H1 (cell line): ENCODE data around the gene BIRC7. TPM values are rescaled to one million over a fixed set of nuclear protein-coding genes. Genes with fewer than 3 reads are reported as not detected.

Experiments
- CTCF ChIA-PET: fragments of 300-600 bp; sonication (Branson Sonifier 250); formaldehyde crosslinking; loops from one replicate; lab custom pipeline; 2021; ENCODE audit not compliant: partially characterized antibody; lab: Charles Lee
- POLR2A ChIA-PET: fragments of 300-600 bp; sonication (Branson Sonifier 250); formaldehyde crosslinking; loops from one replicate; lab custom pipeline; 2021; ENCODE audit warnings: inconsistent platforms; ENCODE audit not compliant: partially characterized antibody; lab: Charles Lee
- DNase-seq, 2 experiments: peaks; one replicate each; pipeline versions ENCODE4 v3.0.0 to v3.0.0-alpha.2; 2010 to 2022; ENCODE audit warnings: low spot score in 2 of 2, low read depth in 1 of 2, mixed read lengths in 1 of 2
- FAIRE-seq: peaks from 2 replicates; lab custom pipeline; 2011; peaks lifted over from hg19 to GRCh38; lab: Jason Lieb, UNC
- H2AFZ ChIP-seq: 2 replicates; pipeline ENCODE4 v1.8.1; 2012; ENCODE audit warnings: low read length, inconsistent platforms
- H2AK5ac ChIP-seq: 2 replicates; pipeline ENCODE4 v1.6.1; 2013; ENCODE audit warnings: low read depth, low read length
- H2BK120ac ChIP-seq: replicated peaks from 2 replicates; pipeline ENCODE3; 2013; ENCODE audit warnings: low read depth, low read length, inconsistent platforms
- H2BK12ac ChIP-seq: 2 replicates; pipeline ENCODE4 v1.6.1; 2013; ENCODE audit warnings: low read depth, low read length
- H2BK15ac ChIP-seq: 2 replicates; pipeline ENCODE4 v1.6.1; 2013; ENCODE audit warnings: low read length
- H2BK20ac ChIP-seq: 2 replicates; pipeline ENCODE4 v1.6.1; 2013; ENCODE audit warnings: low read length
- H2BK5ac ChIP-seq: 2 replicates; pipeline ENCODE4 v1.6.1; 2013; ENCODE audit warnings: low read depth, low read length
- H3K14ac ChIP-seq: 2 replicates; pipeline ENCODE4 v1.6.1; 2013; ENCODE audit warnings: inconsistent platforms; ENCODE audit not compliant: insufficient read length
- H3K18ac ChIP-seq: 2 replicates; pipeline ENCODE4 v1.6.1; 2013; ENCODE audit warnings: low read length; ENCODE audit errors: extremely low read depth
- H3K23ac ChIP-seq: 2 replicates; pipeline ENCODE4 v1.6.1; 2013; ENCODE audit warnings: inconsistent platforms; ENCODE audit not compliant: insufficient read length
- H3K23me2 ChIP-seq: 2 replicates; pipeline ENCODE4 v1.6.1; 2013; ENCODE audit warnings: low read depth, low read length
- H3K27ac ChIP-seq: 2 replicates; pipeline ENCODE4 v1.6.1; 2011; ENCODE audit warnings: low read depth, low read length, inconsistent platforms
- H3K27me3 ChIP-seq, 4 experiments: replicated peaks in 1 of 4; 1 replicate in 1 of 4; 2 replicates in 3 of 4; pipeline versions ENCODE4 v1.6.1 to v1.8.1; 2011 to 2013; ENCODE audit warnings: low read length in 3 of 4, mild to moderate bottlenecking in 3 of 4, inconsistent platforms in 2 of 4, mixed read lengths in 2 of 4, moderate library complexity in 1 of 4; ENCODE audit not compliant: control insufficient read depth in 3 of 4, insufficient read depth in 3 of 4; ENCODE audit errors: extremely low read depth in 1 of 4
- H3K36me3 ChIP-seq, 4 experiments: 2 replicates each; pipeline versions ENCODE4 v1.6.1 to v1.8.1; 2011 to 2013; ENCODE audit warnings: mild to moderate bottlenecking in 4 of 4, low read length in 3 of 4, moderate library complexity in 2 of 4, control low read depth in 1 of 4, inconsistent platforms in 1 of 4; ENCODE audit not compliant: insufficient read depth in 4 of 4, control insufficient read depth in 2 of 4
- H3K4ac ChIP-seq: replicated peaks from 2 replicates; pipeline ENCODE3; 2013; ENCODE audit warnings: low read length, low read depth, mixed read lengths, inconsistent platforms; ENCODE audit not compliant: insufficient read length
- H3K4me1 ChIP-seq, 4 experiments: replicated peaks in 1 of 4; 1 replicate in 1 of 4; 2 replicates in 3 of 4; pipeline versions ENCODE4 v1.6.1 to v1.8.1; 2011 to 2013; ENCODE audit warnings: low read length in 3 of 4, inconsistent platforms in 2 of 4, mixed read lengths in 1 of 4; ENCODE audit not compliant: insufficient read depth in 4 of 4, control insufficient read depth in 3 of 4
- H3K4me2 ChIP-seq, 2 experiments: 2 replicates each; pipeline versions ENCODE4 v1.6.1 to v1.8.1; 2011 to 2013; ENCODE audit warnings: low read depth in 2 of 2, low read length in 2 of 2, control low read depth in 1 of 2, inconsistent platforms in 1 of 2, mild to moderate bottlenecking in 1 of 2; ENCODE audit not compliant: insufficient read depth in 1 of 2
- H3K4me3 ChIP-seq, 4 experiments: fragments of 200-600, 300-600 bp in 1 of 4; sonication (generic), shearing (Covaris generic), sonication (Bioruptor Twin) in 1 of 4; 2 replicates each; pipeline versions ENCODE4 v1.5.1 to v1.8.1; 2011 to 2016; ENCODE audit warnings: low read length in 4 of 4, low read depth in 3 of 4, control low read depth in 2 of 4, inconsistent platforms in 2 of 4, mild to moderate bottlenecking in 2 of 4, mixed read lengths in 1 of 4, moderate library complexity in 1 of 4; ENCODE audit not compliant: insufficient read depth in 2 of 4; ENCODE audit errors: extremely low read depth in 1 of 4
- H3K56ac ChIP-seq: replicated peaks from 2 replicates; pipeline ENCODE3; 2013; ENCODE audit warnings: low read depth, mild to moderate bottlenecking, mixed read lengths, low read length, inconsistent platforms; ENCODE audit not compliant: insufficient read length
- H3K79me1 ChIP-seq: 2 replicates; pipeline ENCODE4 v1.6.1; 2013; ENCODE audit warnings: low read depth, low read length, control low read depth
- H3K79me2 ChIP-seq, 2 experiments: 2 replicates each; pipeline versions ENCODE4 v1.6.1 to v1.8.1; 2012 to 2013; ENCODE audit warnings: low read length in 2 of 2, mild to moderate bottlenecking in 2 of 2, inconsistent platforms in 1 of 2; ENCODE audit not compliant: insufficient read depth in 2 of 2, control insufficient read depth in 1 of 2
- H3K9ac ChIP-seq, 4 experiments: replicated peaks in 1 of 4; 1 replicate in 1 of 4; 2 replicates in 3 of 4; pipeline versions ENCODE4 v1.6.1 to v1.8.1; 2011 to 2013; ENCODE audit warnings: low read depth in 3 of 4, low read length in 3 of 4, control low read depth in 2 of 4, mild to moderate bottlenecking in 2 of 4, moderate library complexity in 2 of 4, inconsistent platforms in 1 of 4; ENCODE audit errors: extremely low read depth in 1 of 4
- H3K9me3 ChIP-seq, 2 experiments: 2 replicates each; pipeline versions ENCODE4 v1.6.1 to v1.8.1; 2012 to 2013; ENCODE audit warnings: mild to moderate bottlenecking in 2 of 2, moderate library complexity in 2 of 2, control low read depth in 1 of 2, inconsistent platforms in 1 of 2, low read depth in 1 of 2, low read length in 1 of 2, mixed read lengths in 1 of 2; ENCODE audit not compliant: insufficient read depth in 2 of 2
- H4K20me1 ChIP-seq, 2 experiments: replicated peaks in 1 of 2; 2 replicates each; pipeline versions ENCODE3 to v1.8.1; 2011 to 2013; ENCODE audit warnings: inconsistent platforms in 2 of 2, low read length in 2 of 2, mild to moderate bottlenecking in 1 of 2; ENCODE audit not compliant: insufficient read depth in 2 of 2, control insufficient read depth in 1 of 2
- H4K5ac ChIP-seq: 2 replicates; pipeline ENCODE4 v1.6.1; 2013; ENCODE audit warnings: low read length, low read depth, mixed read lengths, inconsistent platforms; ENCODE audit not compliant: insufficient read length
- H4K8ac ChIP-seq: 2 replicates; pipeline ENCODE4 v1.8.0; 2013; ENCODE audit warnings: mild to moderate bottlenecking, moderate library complexity, low read length, inconsistent platforms; ENCODE audit not compliant: insufficient read depth; ENCODE audit errors: extremely low read depth
- H4K91ac ChIP-seq: replicated peaks from 2 replicates; pipeline ENCODE3; 2013; ENCODE audit warnings: low read length, mixed read lengths, inconsistent platforms; ENCODE audit not compliant: insufficient read length
- CBX5 ChIP-seq: fragments of 300-800, 300-1000 bp; sonication (generic); IDR thresholded peaks from 2 replicates; pipeline ENCODE4 v1.7.1; 2016; ENCODE audit warnings: antibody characterized with exemption, low read length, low read depth
- NANOG ChIP-seq: IDR thresholded peaks from 2 replicates; pipeline ENCODE4 v1.6.1; 2011; ENCODE audit warnings: low read length, low read depth, mild to moderate bottlenecking, inconsistent platforms; ENCODE audit not compliant: insufficient read depth, poor library complexity, severe bottlenecking
- POLR2AphosphoS5 ChIP-seq: IDR thresholded peaks from 2 replicates; pipeline ENCODE4 v1.6.1; 2011; ENCODE audit warnings: low read depth, low read length
- RNF2 ChIP-seq: fragments of 200-900, 300-1000 bp; sonication (generic); IDR thresholded peaks from 2 replicates; pipeline ENCODE4 v1.7.1; 2016; ENCODE audit warnings: borderline replicate concordance, low read depth, mild to moderate bottlenecking, antibody characterized with exemption, low read length; ENCODE audit not compliant: poor library complexity, severe bottlenecking; ENCODE audit errors: missing control alignments
- TAF7 ChIP-seq: optimal IDR thresholded peaks from 2 replicates; pipeline ENCODE3; 2011; ENCODE audit warnings: low read depth, mild to moderate bottlenecking, inconsistent platforms, low read length, moderate library complexity, borderline replicate concordance
- WGBS, 2 experiments: shearing (Covaris generic) in 1 of 2; methylation state at CpG; one replicate each; pipeline versions ENCODE4 v1.1.6 to v1.1.7; 2013 to 2015; ENCODE audit warnings: low lambda C conversion rate in 2 of 2, mixed read lengths in 2 of 2, inconsistent platforms in 1 of 2, low coverage in 1 of 2, missing lambda C conversion rate in 1 of 2; ENCODE audit not compliant: insufficient replicate concordance in 2 of 2, insufficient coverage in 1 of 2, insufficient read length in 1 of 2; ENCODE audit errors: extremely low coverage in 1 of 2, missing lambda C conversion rate in 1 of 2; 5-methylcytosine and 5-hydroxymethylcytosine counted together
- polyA plus RNA-seq, 7 experiments: library from polyadenylated mRNA; depleted of rRNA in 3 of 7; stranded (reverse) in 5 of 7; unstranded in 2 of 7; fragments of >200 nt in 5 of 7; fragments of 200-250 nt in 2 of 7; gene quantifications; 1 replicate in 5 of 7; 2 replicates in 1 of 7; 4 replicates in 1 of 7; pipeline versions ENCODE4 v1.2.1 to v1.2.3, GENCODE V29; 2011 to 2013; ENCODE audit warnings: missing spikeins in 2 of 7, mixed read lengths in 2 of 7
- total RNA-seq: library from RNA; stranded (reverse); fragmentation: NEBNext Ultra II Directional; extraction: Animal tissue kit (Norgen Biotek cat#: 25700); gene quantifications from 2 replicates; pipeline ENCODE4 v1.2.1, GENCODE V29; 2021
- TF ChIP-seq, protein P1 (sequence below): IDR thresholded peaks from 2 replicates; pipeline ENCODE4 v1.6.1; 2012; ENCODE audit warnings: low read length, inconsistent platforms

Gene BIRC7
- total and polyA plus RNA-seq, 2 of the 8 experiments (the other 6 are each of a cell fraction or from before 2014, with no cell fraction given) = 0.11 to 0.41 TPM

- H3K9ac ChIP-seq = no peak overlapping the region
- no peak overlapping the region for H3K14ac ChIP-seq
- 82% methylated on average over 17 of the region's 18 CpGs; no CpG with 5 or more reads in 1 of the 2 experiments for WGBS, 2 experiments
- no peak overlapping the region for H2BK15ac ChIP-seq
- no peak overlapping the region for H3K27ac ChIP-seq
- no peak overlapping the region for H4K91ac ChIP-seq
- H3K56ac ChIP-seq = no peak overlapping the region
- peaks cover 0 to 3% (median 1%) of the 10 kb centered on the region in 4 experiments; a peak in 1 of 7 replicates for H3K27me3 ChIP-seq
- no peak overlapping the region for H3K18ac ChIP-seq
- H2BK20ac ChIP-seq = no peak overlapping the region
- no peak overlapping the region; the same call in 1 of the 2 replicates for H4K8ac ChIP-seq
- no peak overlapping the region for H2AK5ac ChIP-seq
- no peak overlapping the region for H2BK5ac ChIP-seq
- H3K23me2 ChIP-seq = no peaks in the 10 kb centered on the region
- no peaks in the 10 kb centered on the region for H4K20me1 ChIP-seq
- no peak overlapping the region for H3K4me2 ChIP-seq
- no peak overlapping the region for H4K5ac ChIP-seq
- peaks cover 14 to 44% (median 24%) of the 10 kb centered on the region in 4 experiments for H3K4me1 ChIP-seq
- no peak overlapping the region for H2BK12ac ChIP-seq
- H3K79me1 ChIP-seq = no peaks in the 10 kb centered on the region
- no peak overlapping the region for H3K23ac ChIP-seq
- H3K4ac ChIP-seq = no peak overlapping the region
- H2BK120ac ChIP-seq = no peak overlapping the region
- FAIRE-seq (no peak), DNase-seq (no peak)
- CTCF ChIA-PET = interaction anchor here (0.6 to 10.9 kb wide), 16 partner anchors 8 to 159 kb away, joined by 3 to 199 read pairs (median 14); partner anchors contain the start of genes COL20A1 and NKAIN4
- POLR2A ChIA-PET = interaction anchor here (0.7 to 4.9 kb wide), 3 partner anchors 13 to 36 kb away, joined by 3 to 21 read pairs (median 3); partner anchors contain the start of gene NKAIN4
- H2AFZ ChIP-seq = no peak overlapping the region
- H3K79me2 ChIP-seq = no peaks in the 10 kb centered on the region
- no peaks in the 10 kb centered on the region for H3K9me3 ChIP-seq
- no peak overlapping the region for H3K4me3 ChIP-seq
- H3K36me3 ChIP-seq = no peaks in the 10 kb centered on the region
- TF ChIP-seq NANOG = no peak
- TF ChIP-seq CBX5 = no peak
- TF ChIP-seq TAF7 = no peak
- TF ChIP-seq POLR2AphosphoS5 = no peak
- no peak for TF ChIP-seq RNF2
- TF ChIP-seq, protein P1, sequence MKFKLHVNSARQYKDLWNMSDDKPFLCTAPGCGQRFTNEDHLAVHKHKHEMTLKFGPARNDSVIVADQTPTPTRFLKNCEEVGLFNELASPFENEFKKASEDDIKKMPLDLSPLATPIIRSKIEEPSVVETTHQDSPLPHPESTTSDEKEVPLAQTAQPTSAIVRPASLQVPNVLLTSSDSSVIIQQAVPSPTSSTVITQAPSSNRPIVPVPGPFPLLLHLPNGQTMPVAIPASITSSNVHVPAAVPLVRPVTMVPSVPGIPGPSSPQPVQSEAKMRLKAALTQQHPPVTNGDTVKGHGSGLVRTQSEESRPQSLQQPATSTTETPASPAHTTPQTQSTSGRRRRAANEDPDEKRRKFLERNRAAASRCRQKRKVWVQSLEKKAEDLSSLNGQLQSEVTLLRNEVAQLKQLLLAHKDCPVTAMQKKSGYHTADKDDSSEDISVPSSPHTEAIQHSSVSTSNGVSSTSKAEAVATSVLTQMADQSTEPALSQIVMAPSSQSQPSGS = no peak
Observed at GRCh38 chr20:63232235-63233060, 3.3 kb upstream of the BIRC7 start.
